Fibroblast of skin of left quadriceps (primary cell): ENCODE measurements around the gene WDR19.

Experiments used
- DNase-seq, 2 experiments: peaks; one replicate each; pipeline ENCODE4 v3.0.0-alpha.2; 2013; ENCODE audit warnings: low read depth in 2 of 2

Gene WDR19

GRCh38 chr4:39302901-39303300, 120.6 kb downstream of the WDR19 start:
- DNase-seq = no peak

GRCh38 chr4:39303871-39304270, 121.5 kb downstream of the WDR19 start:
- no peak for DNase-seq

- no peak for DNase-seq
These were observed 122.3 kb downstream of the WDR19 start for GRCh38 chr4:39304651-39305050.

DNA sequence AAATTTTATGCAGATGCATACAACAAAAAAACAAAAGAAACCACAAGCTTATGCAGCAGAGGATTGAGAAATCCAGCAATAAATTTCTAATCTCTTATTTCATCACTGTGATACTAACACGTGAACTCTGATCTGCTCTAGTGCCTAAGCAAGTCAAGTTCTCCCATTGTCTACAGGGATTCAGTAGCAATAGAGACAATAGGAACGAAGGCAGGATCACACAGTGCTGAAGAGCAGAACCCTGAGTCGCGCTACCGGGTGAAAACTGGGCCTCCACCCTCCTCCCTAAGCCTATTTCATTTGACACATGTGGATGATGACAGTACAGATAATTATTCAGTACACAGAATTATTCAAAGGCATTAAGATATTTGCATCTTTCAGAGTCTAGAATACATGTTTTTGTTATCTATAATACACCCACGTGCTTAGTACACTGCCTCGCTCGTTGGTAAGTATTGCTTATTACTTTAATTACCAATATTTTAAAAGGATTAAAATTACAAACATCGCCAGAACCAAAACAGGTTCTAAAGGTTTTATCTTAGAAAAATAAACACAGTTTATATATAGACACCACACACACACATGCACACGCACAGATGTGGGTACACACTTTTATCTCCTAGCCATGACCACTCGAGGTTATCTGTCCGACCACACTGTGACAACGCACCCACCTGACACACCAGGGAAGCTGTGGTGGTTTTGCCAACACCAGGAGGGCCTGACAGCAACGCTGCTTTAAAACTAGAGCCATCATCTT, 123.8 kb downstream of the WDR19 start:
- DNase-seq = no peak

- DNase-seq = no peak
These were observed 126.3 kb downstream of the WDR19 start for GRCh38 chr4:39308611-39309010.

DNA sequence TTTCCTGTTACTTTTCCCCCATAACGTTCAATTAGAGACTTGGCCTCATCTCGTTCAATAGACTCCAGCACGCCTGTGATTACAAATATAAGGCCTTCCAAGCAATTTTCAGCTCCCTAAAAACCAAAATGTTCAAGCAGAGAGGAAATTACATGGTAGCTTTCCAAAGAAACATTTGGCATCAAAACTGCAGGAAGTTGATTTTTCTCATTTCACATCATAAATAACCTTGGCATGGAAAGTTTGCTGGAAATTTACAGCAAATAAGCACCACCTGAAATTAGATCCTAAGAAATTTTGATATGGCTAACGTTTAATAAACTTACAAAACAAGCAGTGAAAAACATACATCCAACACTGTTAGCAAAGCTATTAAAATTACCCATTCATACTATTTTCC, 130.5 kb downstream of the WDR19 start:
- no peak for DNase-seq

GRCh38 chr4:39319676-39320075, 137.3 kb downstream of the WDR19 start:
- DNase-seq = peak; percentile 22 to 30

GRCh38 chr4:39320381-39321115, 138.2 kb downstream of the WDR19 start:
- DNase-seq = no peak

GRCh38 chr4:39323821-39324220, 141.5 kb downstream of the WDR19 start:
- no peak for DNase-seq

- DNase-seq = no peak
These were observed 142.1 kb downstream of the WDR19 start for GRCh38 chr4:39324446-39324845.

DNA sequence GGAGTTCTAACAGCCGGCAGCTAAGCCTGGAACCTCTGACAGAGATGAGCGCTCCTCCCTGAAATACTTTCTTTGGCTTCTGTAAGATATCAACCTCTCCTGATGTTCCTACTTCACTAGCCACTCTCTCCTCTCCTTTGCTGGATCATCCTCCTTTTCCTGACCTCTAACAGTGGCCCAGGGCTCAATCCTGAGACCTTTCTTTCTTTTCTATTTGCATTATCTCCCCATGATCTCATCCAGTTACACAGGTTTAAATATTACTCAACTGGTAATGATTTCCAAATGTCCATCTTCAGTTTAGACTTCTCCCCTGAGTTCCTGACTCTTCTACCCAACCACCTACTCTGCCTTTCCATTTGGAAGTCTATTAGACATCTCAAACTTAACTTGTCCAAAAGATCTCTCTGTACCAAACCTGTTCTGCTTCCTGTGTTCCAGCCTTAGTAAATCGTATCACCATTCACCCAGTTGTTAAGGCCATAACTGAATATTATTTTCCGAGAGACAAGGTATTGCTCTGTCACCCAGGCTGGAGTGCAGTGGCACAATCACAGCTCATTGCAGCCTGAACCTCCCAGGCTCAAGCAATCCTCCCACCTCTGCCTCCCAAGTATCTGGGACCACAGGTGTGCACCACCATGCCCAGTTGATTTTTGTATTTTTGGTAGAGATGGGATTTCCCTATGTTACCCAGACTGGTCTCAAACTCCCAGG, 142.7 kb downstream of the WDR19 start:
- no peak for DNase-seq

- DNase-seq = no peak
These were observed 144.2 kb downstream of the WDR19 start for GRCh38 chr4:39326468-39326977.

DNA sequence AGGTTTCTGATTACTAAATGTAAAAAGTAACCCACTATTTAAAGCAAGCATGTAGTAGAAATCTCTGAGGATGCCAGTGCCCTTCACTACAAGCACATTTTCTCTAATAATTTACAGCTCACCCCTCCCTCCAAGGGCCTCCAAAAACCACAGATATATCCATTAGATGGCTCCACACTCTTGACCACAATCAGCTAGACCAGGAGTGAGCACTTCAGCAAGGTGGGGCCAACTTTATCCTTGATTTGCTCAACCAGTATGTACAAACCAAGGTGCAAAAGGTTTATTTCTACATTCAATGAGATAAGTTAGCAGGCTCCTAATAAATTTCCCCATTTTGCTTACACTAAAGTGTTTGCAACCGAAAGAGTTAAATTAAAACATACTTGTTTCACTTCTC, 148.0 kb downstream of the WDR19 start:
- no peak for DNase-seq

GRCh38 chr4:39331191-39331590, 148.9 kb downstream of the WDR19 start:
- DNase-seq = no peak
